Measurements from ENCODE around the gene TM6SF1. TPM values are rescaled to one million over a fixed set of nuclear protein-coding genes. Genes with fewer than 3 reads are reported as not detected.
"Not testable (repeated sequence)": the region's sequence is repeated elsewhere in the genome, so short reads cannot be mapped to it uniquely, and the experiment has no call there.

The TM6SF1 gene
- 10 to 100 TPM; 25.1 to 31.8 TPM for total RNA-seq

DNA sequence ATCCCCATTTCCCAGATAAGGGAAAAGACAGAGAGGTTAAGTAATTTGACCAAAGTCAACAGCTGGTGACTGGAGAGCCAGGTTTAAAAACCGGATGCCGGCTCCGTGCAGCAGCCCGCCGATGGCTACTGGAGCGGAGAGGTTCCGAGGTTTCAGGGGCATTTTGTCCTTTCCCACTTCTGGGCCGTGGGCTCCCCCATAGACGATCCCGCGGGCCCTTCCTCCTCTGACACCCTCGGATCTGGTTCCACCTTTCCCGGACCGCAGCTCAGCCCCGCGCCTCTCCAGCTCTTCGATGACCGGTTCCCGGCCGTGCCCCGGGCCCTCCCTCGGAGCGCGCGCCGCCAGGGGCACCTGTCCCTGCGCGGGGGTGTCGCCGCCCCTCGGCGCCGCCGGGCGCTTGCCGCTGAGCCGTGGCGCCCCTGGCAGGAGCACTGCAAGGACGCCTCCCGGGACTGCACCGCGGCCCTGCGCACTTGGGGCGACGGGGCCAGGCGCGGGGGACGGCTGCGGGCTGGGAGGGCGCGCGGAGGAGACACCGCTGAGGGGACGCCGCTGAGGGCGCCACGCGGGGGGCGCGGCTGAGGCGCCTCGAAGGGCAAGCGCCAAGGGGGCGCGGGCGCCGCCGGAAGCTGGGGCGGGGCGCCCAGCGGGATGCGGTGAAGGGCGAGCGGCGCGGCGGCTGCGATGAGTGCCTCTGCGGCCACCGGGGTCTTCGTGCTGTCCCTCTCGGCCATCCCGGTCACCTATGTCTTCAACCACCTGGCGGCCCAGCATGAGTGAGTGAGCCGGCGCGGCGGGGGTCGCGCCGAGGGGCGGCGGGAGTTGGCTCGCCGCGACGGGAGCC, at the start of gene TM6SF1:
Gene TM6SF1, plus strand, starts transcription at position 652 of the 847 bp plus-strand sequence. Its CDS starts 36 bp downstream, at position 688.
- Mint-ChIP-seq H3K36me3 (ENCODE audit: insufficient read depth in 2 of 2) (peaks cover 13 to 18% of the 10 kb centered on the region in 2 donors), H3K9me3 (peaks cover 0 to 3% of the 10 kb centered on the region in 2 donors), H3K27me3 (ENCODE audit: low read depth) (peaks cover 73% of the 10 kb centered on the region), H3K4me3 (peak within 1 kb of the TSS; percentile 91 to 92), H3K27ac (peak within 1 kb of the TSS; percentile 74), H3K4me1 (ENCODE audit: low read depth) (peaks cover 20% of the 10 kb centered on the region)
- ATAC-seq (replicated peaks in 1 of 2) = peak; percentile 72 to 73
- peak; percentile 55 to 67 for DNase-seq

DNA sequence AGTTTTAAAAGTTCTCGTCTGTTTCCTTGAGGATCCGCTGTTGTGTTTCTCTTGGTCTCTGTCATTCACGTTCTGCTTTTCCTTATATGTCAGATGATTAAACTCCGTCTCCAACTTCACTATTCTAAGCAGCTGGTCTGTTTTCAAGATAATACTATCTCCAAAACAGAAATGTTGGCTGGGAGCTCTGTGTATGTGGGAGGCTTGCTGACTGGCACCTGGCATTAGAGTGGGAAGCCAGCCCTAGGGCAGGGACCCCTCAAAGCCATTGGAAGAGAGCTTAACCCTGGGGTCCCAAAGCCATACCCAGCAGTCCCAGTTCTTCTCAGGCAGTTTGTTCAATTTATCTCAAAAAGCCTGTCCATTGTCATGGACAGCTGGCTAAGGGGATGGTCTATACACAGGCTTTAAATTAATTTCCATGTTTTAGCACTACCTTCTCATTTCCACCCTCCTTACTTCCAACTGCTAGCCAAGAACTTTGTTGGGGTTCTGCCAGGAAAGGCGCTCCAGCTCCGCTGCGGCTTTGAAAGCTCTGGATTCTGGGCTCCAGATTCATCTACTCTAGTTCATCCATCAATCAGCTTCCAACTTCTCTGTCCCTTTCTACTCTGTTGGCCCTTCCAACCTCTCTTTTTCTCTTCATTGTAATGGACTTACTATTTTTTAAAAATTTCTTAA, 49.6 kb upstream of the TM6SF1 start:
- ATAC-seq (replicated peaks in 1 of 2) (no peak), DNase-seq (no peak)
- Mint-ChIP-seq H3K4me1 (ENCODE audit: low read depth) (peaks cover 5% of the 10 kb centered on the region), H3K27ac (peak overlapping the region; percentile 77), H3K4me3 (no peak overlapping the region), H3K9me3 (no peaks in the 10 kb centered on the region), H3K36me3 (ENCODE audit: insufficient read depth in 2 of 2) (peaks cover 3 to 14% of the 10 kb centered on the region in 2 donors), H3K27me3 (ENCODE audit: low read depth) (no peaks in the 10 kb centered on the region)

DNA sequence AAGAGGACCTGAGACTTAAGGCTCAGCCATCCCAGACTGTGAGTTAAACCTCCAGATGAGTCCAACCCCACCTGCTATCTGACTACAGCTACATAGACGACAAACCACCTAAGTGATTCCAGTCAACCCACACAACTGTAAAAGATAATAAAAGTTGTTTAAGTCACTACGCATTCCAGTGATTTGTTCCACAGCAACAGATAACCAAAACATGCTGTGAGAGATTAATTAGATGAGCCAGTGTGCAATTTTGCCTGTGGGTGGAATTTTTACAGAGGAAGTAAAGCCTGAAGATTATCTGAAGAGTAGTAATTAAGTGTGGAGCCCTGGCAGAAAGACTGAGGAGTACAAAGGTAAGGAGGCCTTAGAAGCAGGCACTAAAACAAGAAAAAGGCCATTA, 45.8 kb upstream of the TM6SF1 start:
- Mint-ChIP-seq H3K36me3 (ENCODE audit: insufficient read depth in 2 of 2) (peaks cover 7 to 9% of the 10 kb centered on the region in 2 donors), H3K4me3 (no peak overlapping the region), H3K4me1 (ENCODE audit: low read depth) (no peaks in the 10 kb centered on the region), H3K27me3 (ENCODE audit: low read depth) (no peaks in the 10 kb centered on the region), H3K9me3 (no peaks in the 10 kb centered on the region), H3K27ac (no peak overlapping the region)
- DNase-seq (no peak), ATAC-seq (replicated peaks in 1 of 2) (no peak)

DNA sequence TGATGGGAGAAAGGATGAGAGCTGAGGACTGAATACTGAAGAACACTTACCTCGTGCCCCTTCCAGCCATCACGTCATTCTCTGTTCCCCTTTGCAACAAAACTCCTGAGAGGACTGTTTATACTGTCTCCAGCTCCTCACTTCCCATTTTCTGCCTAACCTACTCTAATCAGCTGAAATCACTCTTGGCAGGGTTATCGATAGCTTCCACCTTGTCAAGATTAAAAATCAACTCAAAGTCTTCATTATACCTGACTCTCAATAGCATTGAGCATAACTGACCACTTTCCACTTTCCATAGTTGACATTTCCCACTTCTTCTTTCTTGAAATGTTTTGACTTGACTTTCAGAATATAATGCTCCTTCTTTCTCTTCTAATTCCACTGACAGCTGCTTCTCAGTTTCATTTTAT, 44.7 kb upstream of the TM6SF1 start:
- Mint-ChIP-seq H3K4me1 (ENCODE audit: low read depth) (peaks cover 5% of the 10 kb centered on the region), H3K27ac (no peak overlapping the region), H3K36me3 (ENCODE audit: insufficient read depth in 2 of 2) (peaks cover 7% of the 10 kb centered on the region in 2 donors), H3K9me3 (no peaks in the 10 kb centered on the region), H3K4me3 (no peak overlapping the region), H3K27me3 (ENCODE audit: low read depth) (no peaks in the 10 kb centered on the region)
- DNase-seq (no peak), ATAC-seq (replicated peaks in 1 of 2) (no peak)

DNA sequence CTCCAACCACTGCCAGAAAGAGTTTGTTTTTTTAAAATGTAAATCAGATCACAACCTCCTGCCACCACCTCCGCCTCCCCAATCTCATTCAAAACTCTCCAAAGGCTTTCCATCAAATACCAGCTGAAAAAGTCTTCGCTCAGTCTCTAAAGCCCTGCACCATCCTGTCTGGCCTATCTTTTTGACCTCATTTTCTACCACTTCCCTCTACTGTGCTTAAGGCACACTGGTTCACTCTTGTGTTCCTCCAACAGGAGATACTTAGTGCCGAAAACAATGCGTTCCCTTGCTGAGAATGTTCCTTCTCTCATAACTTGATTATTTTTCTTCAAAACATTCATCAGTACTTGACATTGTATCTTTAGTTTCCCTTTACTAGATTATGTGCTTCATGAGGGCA, 43.9 kb upstream of the TM6SF1 start:
- Mint-ChIP-seq H3K9me3 (no peaks in the 10 kb centered on the region), H3K4me3 (no peak overlapping the region), H3K27me3 (ENCODE audit: low read depth) (no peaks in the 10 kb centered on the region), H3K4me1 (ENCODE audit: low read depth) (peaks cover 10% of the 10 kb centered on the region), H3K36me3 (ENCODE audit: insufficient read depth in 2 of 2) (peaks cover 4 to 7% of the 10 kb centered on the region in 2 donors), H3K27ac (no peak overlapping the region)
- DNase-seq = no peak
- no peak for ATAC-seq (replicated peaks in 1 of 2)

DNA sequence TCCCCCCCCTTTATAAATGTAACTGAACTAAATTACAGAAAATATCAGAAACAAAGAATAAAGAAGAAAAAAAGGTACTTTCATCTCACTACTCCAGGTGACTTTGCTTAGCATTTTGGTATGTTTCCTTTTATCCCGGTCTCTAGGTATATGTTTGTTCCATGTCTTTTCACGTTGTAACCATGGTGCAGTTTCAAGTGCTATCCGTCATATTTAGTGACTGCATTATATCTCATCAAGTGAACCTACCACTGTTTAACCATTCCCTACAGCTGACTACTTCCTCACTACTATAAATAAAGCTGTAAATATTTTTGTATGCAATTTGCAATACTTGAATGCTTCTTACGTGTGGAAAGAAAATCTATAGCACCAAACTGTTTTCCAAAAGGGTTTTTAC, 42.6 kb upstream of the TM6SF1 start:
- peaks cover 9 to 10% of the 10 kb centered on the region in 2 donors for H3K36me3 Mint-ChIP-seq (ENCODE audit: insufficient read depth in 2 of 2)
- peak overlapping the region; percentile 87 for H3K27ac Mint-ChIP-seq
- peaks cover 0 to 5% of the 10 kb centered on the region in 2 donors for H3K9me3 Mint-ChIP-seq
- ATAC-seq (replicated peaks in 1 of 2) = no peak
- DNase-seq = no peak
- peak overlapping the region in 1 of 2 donors; percentile 96 for H3K4me3 Mint-ChIP-seq
- H3K27me3 Mint-ChIP-seq (ENCODE audit: low read depth) = no peaks in the 10 kb centered on the region
- peaks cover 15% of the 10 kb centered on the region for H3K4me1 Mint-ChIP-seq (ENCODE audit: low read depth)

DNA sequence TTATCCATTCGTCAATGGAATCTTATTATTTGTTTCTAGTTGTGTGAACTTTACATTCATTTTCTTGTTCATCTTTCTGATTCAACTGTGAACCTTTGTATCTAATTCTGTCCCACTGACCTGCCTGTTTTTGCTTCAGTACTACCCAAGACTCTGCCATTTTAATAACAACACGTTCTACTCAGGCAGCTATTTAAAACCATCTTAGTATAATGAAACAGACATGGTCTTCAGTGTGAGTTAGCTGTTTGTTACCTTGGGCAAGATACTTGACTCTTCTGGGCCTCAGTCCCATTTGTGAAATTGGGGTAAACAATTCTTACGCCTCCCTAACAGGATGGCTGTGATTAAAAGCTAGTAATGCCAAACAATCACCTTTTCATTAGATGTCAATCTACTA, 42.0 kb upstream of the TM6SF1 start:
- ATAC-seq (replicated peaks in 1 of 2) (no peak), DNase-seq (no peak)
- Mint-ChIP-seq H3K4me1 (ENCODE audit: low read depth) (peaks cover 15% of the 10 kb centered on the region), H3K36me3 (ENCODE audit: insufficient read depth in 2 of 2) (peaks cover 9 to 10% of the 10 kb centered on the region in 2 donors), H3K4me3 (peak overlapping the region in 1 of 2 donors; percentile 96), H3K9me3 (peaks cover 0 to 5% of the 10 kb centered on the region in 2 donors), H3K27me3 (ENCODE audit: low read depth) (no peaks in the 10 kb centered on the region), H3K27ac (peak overlapping the region; percentile 87)

DNA sequence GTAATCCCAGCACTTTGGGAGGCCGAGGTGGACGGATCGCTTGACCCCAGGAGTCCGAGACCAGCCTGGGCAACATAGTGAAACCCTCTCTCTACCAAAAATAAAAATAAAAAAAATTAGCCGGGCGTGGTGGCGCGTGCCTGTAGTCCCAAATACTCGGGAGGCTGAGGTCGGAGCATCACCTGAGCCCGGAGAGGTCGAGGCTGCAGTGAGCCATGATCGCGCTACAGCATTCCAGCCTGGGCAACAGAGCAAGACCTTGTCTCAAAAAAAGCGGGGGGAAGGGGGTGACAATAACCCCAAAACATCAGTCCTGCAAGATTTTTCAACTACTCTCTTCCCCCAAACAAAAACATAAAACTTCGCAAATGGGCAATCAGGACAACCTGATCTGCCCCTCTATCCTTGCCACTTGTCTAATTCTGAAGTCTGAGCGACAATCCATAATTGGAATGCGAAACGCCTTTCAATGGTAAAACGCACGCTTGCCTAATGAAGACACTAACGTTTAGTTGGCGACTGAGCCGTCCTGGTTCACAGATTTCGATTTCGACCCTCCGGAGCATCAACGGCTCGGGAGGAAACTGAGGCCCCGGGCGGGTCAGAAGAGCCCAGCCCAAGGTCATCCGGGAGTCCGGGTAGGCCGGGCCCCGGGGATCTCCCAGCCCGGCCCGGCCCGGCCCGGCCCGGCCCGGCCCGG, 41.3 kb upstream of the TM6SF1 start:
- peaks cover 0 to 5% of the 10 kb centered on the region in 2 donors for H3K9me3 Mint-ChIP-seq
- DNase-seq = no peak
- peaks cover 15% of the 10 kb centered on the region for H3K4me1 Mint-ChIP-seq (ENCODE audit: low read depth)
- peak overlapping the region; percentile 87 for H3K27ac Mint-ChIP-seq
- H3K36me3 Mint-ChIP-seq (ENCODE audit: insufficient read depth in 2 of 2) = peaks cover 9 to 10% of the 10 kb centered on the region in 2 donors
- H3K4me3 Mint-ChIP-seq = peak overlapping the region in 1 of 2 donors; percentile 96
- no peak for ATAC-seq (replicated peaks in 1 of 2)
- no peaks in the 10 kb centered on the region for H3K27me3 Mint-ChIP-seq (ENCODE audit: low read depth)

DNA sequence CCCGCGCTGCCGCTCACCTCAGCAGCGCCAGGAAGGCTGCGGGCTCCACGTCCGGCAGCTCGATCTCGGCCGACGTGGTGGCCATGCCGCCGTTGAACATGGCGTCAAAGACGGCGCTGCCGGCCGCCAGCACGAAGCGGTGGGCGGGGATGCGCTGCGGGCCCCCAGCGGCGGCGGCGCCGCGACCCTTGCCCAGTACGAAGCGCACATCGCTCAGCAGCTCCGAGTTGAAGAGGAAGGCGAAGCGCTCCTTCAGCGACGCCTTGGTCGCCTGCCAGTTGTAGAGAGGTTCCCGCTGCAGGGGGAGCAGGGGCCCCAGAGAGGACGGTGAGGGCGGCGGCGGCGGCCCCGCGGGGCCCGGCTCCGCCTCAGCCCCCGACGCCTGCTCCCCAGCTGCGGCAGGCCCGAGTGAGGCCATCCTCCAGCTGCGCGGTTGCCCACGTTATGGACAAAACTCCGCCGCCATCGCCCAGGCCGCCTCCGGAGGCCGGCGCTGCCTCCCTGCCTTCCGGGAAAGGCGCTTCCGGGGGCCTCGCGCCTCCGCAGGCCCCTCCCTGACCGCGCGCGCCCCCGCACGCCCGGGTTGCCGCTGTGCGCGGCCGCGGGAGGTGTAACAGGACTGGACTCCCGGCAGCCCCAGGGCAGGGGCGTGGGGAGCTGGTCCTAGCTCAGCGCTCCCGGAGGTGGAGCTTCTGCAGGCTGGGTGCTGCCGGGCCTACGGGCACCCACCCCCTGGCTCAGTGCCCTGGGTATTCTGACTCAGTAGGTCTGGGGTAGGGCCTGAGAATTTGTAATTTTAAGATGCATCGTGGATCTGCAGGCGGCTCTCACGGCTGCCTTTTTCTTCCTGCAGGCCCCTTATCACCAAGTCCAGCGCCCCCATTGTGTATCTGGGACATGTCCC, 40.5 kb upstream of the TM6SF1 start, which contains the start of gene BTBD1:
Gene BTBD1, minus strand, starts transcription at position 519 of the 904 bp plus-strand sequence. Its CDS starts 101 bp downstream, at position 418.
- DNase-seq = peak; percentile 94 to 95
- peaks cover 9 to 10% of the 10 kb centered on the region in 2 donors for H3K36me3 Mint-ChIP-seq (ENCODE audit: insufficient read depth in 2 of 2)
- H3K4me3 Mint-ChIP-seq = peak within 1 kb of the TSS in 1 of 2 donors; percentile 96
- peak; percentile 97 to 98 for ATAC-seq (replicated peaks in 1 of 2)
- H3K27me3 Mint-ChIP-seq (ENCODE audit: low read depth) = no peaks in the 10 kb centered on the region
- peaks cover 15% of the 10 kb centered on the region for H3K4me1 Mint-ChIP-seq (ENCODE audit: low read depth)
- peak within 1 kb of the TSS; percentile 87 for H3K27ac Mint-ChIP-seq
- H3K9me3 Mint-ChIP-seq = peaks cover 0 to 5% of the 10 kb centered on the region in 2 donors

DNA sequence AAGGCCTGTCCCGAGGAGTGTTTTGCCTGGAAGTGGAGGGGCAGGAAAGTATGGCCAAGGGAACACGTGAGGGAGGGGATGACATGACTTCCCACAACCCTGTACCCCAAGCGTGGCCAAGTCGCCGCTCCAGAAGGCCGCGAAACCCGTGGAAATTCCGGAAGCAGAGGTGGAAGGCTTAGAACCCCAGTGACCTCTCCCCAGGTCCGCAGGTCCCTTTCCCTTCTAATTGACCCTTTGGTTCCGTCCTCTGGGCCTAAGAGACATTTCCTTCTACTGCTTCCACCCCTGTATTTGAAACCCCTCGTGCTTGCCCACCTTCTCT, 39.8 kb upstream of the TM6SF1 start:
- ATAC-seq (replicated peaks in 1 of 2) (no peak), DNase-seq (no peak)
- Mint-ChIP-seq H3K27ac (peak overlapping the region; percentile 67), H3K9me3 (peaks cover 3 to 8% of the 10 kb centered on the region in 2 donors), H3K36me3 (ENCODE audit: insufficient read depth in 2 of 2) (peaks cover 13% of the 10 kb centered on the region in 2 donors), H3K4me1 (ENCODE audit: low read depth) (peaks cover 15% of the 10 kb centered on the region), H3K27me3 (ENCODE audit: low read depth) (no peaks in the 10 kb centered on the region), H3K4me3 (peak overlapping the region in 1 of 2 donors; percentile 71)

DNA sequence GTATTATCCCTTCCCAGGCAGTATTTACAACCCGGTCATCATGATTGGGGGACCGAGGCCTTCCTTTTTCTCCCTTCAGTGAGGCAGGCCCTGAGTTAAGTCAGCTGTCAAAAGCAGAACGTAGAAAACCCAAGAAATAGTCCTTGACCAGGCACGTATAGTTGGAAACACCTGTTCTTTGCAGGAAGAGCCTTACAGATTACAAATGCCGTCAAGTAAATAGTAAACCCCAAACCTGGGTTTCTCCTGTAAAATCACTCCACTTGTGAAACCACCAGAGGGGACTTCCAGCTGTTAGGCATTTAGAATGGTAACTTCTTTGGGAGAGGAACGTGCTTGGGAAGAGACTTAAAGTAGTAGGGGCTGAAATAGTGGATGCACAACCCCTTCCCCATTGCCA, 39.4 kb upstream of the TM6SF1 start:
- DNase-seq (no peak), ATAC-seq (replicated peaks in 1 of 2) (no peak)
- peaks cover 13 to 15% of the 10 kb centered on the region in 2 donors for H3K36me3 Mint-ChIP-seq (ENCODE audit: insufficient read depth in 2 of 2)
- H3K27me3 Mint-ChIP-seq (ENCODE audit: low read depth) = no peaks in the 10 kb centered on the region
- H3K9me3 Mint-ChIP-seq = peaks cover 3 to 8% of the 10 kb centered on the region in 2 donors
- H3K4me1 Mint-ChIP-seq (ENCODE audit: low read depth) = peaks cover 15% of the 10 kb centered on the region
- peak overlapping the region; percentile 67 for H3K27ac Mint-ChIP-seq
- H3K4me3 Mint-ChIP-seq = peak overlapping the region in 1 of 2 donors; percentile 71

DNA sequence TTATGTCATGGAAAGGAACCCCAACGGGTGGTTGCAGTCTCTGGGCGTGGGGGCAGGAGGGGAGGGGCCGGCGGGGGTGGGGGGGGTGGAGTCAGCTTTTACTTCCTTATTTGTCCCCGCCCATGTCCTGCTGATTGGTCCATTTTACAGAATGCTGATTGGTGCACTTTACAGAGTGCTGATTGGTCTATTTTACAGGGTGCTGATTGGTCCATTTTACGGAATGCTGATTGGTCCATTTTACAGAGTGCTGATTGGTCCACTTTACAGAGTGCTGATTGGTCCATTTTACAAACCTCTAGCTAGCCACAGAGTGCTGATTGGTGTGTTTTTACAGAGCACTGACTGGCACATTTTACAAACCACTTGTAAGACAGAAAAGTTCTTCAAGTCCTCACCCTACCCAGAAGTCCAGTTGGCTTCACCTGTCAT, 38.2 kb upstream of the TM6SF1 start:
- peak overlapping the region; percentile 90 for H3K27ac Mint-ChIP-seq

More for the DNA sequence above, 38.2 kb upstream of the TM6SF1 start:
- H3K4me3 Mint-ChIP-seq = peak overlapping the region in 1 of 2 donors; percentile 55
- H3K4me1 Mint-ChIP-seq (ENCODE audit: low read depth) = peaks cover 15% of the 10 kb centered on the region
- not testable (repeated sequence) for H3K27me3 Mint-ChIP-seq (ENCODE audit: low read depth)
- peak in 1 of 2 donors; percentile 2 for ATAC-seq (replicated peaks in 1 of 2)
- DNase-seq = peak; percentile 24 to 37
- peaks cover 3 to 11% of the 10 kb centered on the region in 2 donors for H3K9me3 Mint-ChIP-seq
- H3K36me3 Mint-ChIP-seq (ENCODE audit: insufficient read depth in 2 of 2) = peaks cover 17 to 20% of the 10 kb centered on the region in 2 donors

All from activated T-cell treated with anti-CD3 and anti-CD28 coated beads, Interleukin-2, amount 50 U/mL, for 72 hours (primary cell).